ENCODE data around the gene CALHM6.
"Not testable (repeated sequence)": the region's sequence is repeated elsewhere in the genome, so short reads cannot be mapped to it uniquely, and the experiment has no call there.

Gene CALHM6

GRCh38 chr6:116485559-116486184 is 24.5 kb downstream of the CALHM6 start:
- DNase-seq: no peak

GRCh38 chr6:116491610-116492330 is 30.6 kb downstream of the CALHM6 start:
- DNase-seq: no peak

- DNase-seq: no peak
Measured at GRCh38 chr6:116492331-116493067, 31.3 kb downstream of the CALHM6 start.

GRCh38 chr6:116495161-116495560 is 34.0 kb downstream of the CALHM6 start:
- DNase-seq: not testable (repeated sequence)

GRCh38 chr6:116497113-116497676 is 36.0 kb downstream of the CALHM6 start:
- no peak for DNase-seq

- peak; percentile 64 for DNase-seq
Measured at GRCh38 chr6:116500969-116501433, 39.8 kb downstream of the CALHM6 start.

GRCh38 chr6:116507324-116507723 is 46.1 kb downstream of the CALHM6 start:
- no peak for DNase-seq

- DNase-seq: no peak
Measured at GRCh38 chr6:116508527-116508926, 47.4 kb downstream of the CALHM6 start.

GRCh38 chr6:116511424-116512110 is 50.4 kb downstream of the CALHM6 start, which contains the start of gene CALHM5:
CALHM5 (plus strand) TSS chr6:116511639; CDS start chr6:116511697, 58 bp downstream.
- no peak for DNase-seq

GRCh38 chr6:116512111-116512559 is 51.0 kb downstream of the CALHM6 start:
- DNase-seq: no peak

- DNase-seq: no peak
Measured at GRCh38 chr6:116512734-116513133, 51.6 kb downstream of the CALHM6 start.
